ENCODE measurements around the gene RNF207.

RNF207 gene

DNA sequence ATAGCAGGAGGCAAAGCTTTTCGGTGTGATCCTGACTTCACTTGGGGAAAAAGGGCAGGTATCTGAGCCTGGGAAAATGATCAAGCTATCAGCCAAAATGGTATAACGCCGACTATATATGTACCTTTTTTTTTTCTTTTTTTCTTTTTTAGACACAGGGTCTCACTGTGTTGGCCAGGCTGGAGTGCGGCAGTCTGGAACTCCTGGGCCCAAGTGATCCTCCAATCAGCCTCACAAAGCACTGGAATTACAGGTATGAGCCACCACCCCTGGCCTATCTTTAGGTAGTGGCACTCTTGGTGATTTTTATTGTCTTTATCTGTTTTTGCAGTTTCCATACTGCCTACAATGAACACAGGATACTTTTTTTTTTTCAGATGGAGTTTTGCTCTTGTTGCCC is 31.2 kb downstream of the RNF207 start:
- no peak for DNase-seq

GRCh38 chr1:6239213-6239752 is 33.4 kb downstream of the RNF207 start:
- DNase-seq = no peak

DNA sequence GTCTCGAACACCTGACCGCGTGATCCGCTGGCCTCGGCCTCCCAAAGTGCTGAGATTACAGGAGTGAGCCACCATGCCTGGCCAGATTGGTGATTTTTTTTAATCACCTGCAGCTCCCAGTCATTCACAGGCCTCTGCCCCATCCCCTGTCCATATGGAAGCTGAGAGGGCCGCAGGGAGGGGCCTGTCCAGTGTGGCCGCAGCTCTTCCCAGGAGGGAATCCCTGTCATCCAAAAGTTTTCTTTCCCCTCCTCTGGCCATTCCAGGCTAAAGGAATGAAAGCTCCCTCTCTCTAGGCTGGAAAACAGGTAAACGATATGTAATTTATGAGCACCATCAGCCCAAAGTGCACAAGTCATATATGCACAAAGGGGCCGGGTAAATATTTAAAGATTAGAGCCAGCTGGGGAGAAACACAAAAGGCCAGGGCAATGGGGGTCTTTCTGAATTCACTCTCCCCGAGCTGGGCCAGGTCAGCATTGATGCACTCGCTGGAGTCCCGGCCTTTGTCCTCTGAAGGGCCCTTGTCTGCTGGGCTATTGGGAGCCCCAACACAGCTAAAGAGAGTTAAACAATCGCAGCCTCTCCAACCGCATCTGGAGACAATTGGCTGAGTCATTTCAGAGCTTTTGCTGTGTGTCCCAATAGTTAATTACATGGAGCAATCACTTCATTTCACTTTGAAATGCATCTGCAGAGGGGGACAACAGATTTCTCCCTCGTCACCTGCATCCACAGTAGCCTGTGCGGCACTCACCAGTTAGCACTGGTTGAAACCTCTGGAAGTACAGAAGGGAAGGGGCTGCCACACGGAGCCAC is 34.2 kb downstream of the RNF207 start:
- DNase-seq = no peak

DNA sequence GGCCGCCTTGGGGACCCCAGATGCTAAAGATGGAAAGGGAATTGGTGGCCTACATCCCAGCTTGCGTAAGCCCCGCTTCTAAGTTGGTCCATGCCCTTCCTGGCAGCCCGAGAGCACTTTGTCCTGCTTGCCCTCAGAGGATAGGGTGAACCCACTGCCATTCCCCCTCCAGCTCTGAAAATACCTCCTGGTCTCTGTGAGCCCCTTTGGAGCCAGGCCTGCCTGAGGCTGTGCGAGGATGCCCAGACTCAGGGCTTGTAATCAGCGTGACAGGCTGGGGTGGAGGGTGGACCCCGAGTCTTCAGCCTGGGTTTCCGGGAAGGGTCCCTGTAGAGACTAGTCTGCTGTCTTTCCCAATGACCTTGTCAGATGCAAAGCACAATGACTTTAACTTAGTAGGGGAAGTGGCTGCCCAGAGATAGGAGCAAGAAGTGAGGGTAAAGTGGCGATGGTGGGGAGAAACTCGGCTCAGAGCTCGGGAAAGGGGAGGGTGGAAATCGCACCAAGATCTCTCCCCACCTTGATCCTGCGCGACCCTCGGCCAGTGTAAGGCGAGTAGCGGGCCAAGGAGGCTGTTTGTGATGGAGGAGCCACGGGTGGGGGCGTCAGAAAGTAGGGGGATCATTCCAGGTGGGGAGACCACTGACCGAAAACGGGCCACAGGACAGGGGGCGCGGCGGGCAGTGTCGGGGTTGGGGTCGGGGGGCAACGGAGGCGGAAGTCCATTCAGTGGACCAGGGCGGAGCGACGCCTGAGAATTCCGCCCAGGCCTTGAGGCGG is 35.4 kb downstream of the RNF207 start:
- no peak for DNase-seq

DNA sequence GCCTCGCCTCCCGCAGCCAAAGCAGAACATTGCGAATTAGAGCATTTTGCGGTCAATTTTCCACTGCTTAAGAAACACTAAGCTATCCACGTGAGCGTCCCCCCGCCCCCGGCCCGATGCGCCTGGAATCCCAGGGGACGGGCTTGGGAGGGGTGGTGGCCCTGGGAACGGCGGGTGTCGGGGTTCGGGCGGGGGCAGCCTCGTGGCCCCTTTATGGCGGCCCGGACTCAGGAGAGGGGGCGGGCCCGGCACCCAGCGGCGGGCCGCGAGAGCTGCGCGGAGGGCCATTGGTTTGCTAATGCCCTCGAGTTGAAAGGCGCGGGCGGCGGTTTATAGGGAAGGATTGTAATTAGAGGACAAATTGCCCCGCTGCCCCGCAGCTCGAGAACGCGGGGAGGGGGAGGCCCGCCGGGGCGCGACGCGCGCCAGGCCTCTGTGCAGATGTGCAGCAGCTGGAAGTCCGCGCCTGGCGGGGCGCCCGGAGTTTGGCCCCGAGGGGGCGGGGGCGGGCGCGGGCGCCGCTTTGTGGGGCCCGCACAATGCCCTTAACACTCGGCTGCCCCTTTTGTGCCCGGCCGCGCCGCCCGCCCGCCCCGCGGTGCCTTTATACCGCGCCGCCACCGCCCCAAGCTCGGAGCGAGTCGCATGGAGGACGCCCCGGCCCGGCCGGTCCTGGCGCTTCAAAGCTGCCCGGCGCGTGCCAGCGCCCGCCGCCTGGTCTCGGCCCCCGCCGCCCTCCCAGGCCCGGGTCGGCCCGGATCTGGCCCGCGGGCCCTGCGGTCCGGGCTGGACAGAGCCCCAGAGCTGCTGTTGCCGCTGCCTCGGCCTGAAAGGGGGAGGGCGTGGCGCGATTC is 36.2 kb downstream of the RNF207 start:
- no peak for DNase-seq

DNA sequence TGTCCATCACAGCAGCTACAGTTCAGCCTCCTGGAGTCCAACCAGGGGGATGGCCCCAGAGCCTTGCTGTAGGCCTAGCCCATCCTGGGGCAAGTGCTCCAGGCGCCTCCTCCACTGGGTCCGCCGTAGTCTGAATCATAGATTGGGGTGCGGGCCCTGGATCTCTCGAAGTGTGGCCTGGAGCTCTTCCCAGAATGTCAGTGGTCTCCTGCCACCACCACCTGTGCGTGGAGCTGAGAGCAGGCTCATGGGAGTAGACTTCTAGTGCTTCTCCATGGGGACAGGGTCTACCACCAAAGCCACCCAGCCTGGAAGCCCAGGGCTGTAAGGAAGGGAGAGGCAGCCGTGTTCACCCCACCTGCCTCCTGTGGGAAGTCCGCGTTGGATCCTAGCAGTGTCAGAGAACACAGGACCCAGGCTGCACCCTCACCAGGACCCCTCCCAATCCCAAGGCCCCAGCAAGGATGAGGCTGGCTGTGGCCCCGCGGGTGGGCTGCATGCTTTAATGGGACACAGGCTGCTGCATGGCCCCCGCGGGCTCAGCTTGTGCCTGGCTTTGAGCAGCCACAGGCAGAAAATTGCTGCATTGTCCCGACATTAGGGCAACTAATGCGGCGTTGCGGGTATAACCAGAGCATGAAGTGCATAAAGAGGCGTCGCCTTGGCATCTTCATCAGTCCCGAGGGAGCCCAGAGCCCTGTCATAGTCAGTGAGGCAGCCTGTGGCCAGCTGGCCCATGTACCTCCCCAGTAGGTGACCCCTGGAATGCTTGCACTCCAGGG is 37.3 kb downstream of the RNF207 start:
- no peak for DNase-seq

GRCh38 chr1:6243993-6244392 is 38.1 kb downstream of the RNF207 start, which contains the start of gene HES3:
HES3 (plus strand) TSS chr1:6244179; CDS start chr1:6244366, 187 bp downstream.
- no peak for DNase-seq

DNA sequence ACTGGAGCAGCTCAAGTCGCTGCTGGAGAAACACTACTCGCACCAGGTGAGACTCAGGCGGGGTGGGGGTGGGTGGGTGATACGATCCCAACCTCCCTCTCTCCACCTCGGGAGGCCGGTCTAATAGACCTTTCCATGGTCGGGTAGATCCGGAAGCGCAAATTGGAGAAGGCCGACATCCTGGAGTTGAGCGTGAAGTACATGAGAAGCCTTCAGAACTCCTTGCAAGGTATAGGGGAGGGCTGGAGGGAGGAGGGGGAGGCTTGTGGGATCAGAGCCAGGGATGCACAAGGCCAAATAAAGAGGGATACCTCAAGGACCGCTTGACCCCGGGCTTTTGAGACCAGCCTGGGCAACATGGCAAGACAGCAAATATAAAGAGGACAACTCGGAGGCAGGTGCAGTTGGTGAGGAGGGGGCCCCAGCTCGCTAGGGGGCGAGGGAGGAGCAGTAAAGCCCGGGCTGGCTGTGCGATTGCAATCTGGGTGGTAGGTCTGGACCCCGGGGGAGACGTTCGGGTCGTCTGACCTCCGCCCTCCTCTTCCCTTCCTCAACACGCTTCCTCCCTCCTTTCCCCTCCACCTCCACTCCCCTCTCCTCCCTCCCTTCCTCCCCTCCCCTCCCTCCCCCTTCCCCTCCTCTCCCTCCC is 38.6 kb downstream of the RNF207 start:
- no peak for DNase-seq

DNA sequence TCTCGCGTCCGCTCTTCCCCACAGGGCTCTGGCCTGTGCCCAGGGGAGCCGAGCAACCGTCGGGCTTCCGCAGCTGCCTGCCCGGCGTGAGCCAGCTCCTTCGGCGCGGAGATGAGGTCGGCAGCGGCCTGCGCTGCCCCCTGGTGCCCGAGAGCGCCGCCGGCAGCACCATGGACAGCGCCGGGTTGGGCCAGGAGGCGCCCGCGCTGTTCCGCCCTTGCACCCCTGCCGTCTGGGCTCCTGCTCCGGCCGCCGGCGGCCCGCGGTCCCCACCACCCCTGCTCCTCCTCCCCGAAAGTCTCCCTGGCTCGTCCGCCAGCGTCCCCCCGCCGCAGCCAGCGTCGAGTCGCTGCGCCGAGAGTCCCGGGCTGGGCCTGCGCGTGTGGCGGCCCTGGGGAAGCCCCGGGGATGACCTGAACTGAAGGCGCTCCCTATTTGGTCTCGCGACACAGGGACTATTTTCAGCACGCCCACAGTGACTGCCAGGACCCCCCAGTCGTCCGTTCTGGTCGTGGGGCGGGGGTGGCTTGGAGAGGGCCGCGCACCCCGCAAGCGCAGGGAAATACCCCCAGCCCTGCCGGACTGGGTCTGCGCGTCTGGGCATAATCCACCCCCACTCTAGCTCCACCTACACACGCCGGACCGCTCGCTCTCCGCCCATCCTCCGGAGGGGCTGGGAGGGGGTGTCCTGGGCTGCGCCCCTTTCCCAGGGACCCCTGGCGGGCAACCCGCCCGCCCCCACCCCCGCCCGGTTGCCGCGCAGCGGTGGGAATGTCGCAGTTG is 39.4 kb downstream of the RNF207 start:
- no peak for DNase-seq

DNA sequence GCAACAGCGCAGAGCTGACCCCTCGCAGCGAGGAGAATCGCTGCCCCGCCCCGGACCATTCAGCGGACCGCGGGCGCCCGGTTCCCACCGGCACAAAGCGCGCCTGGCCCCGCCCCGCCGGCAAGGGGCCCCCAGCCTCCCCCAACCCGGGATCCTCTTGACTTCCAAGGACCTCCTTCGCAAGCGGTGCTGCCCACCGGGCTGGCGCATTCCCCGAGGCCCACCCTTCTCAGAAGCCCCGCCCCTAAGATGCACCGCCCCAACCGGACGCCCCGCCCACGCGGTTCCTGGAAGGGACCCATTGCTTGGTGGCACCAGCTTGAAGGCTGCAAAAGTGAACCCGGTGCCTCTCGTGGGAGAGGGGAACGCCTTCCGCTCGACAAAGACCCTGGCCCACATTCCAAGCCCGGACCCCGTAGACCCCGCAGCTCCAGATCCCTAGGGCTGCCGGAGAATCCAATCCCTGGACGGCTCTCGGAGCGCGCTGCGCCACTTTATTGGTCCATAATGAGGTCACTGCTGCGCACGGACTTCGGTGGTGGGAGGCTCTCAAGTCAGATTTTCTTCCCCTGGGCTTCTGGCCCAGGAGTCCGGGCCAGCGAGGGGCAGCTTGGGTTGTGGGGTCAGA is 40.1 kb downstream of the RNF207 start:
- DNase-seq = peak; percentile 45

- peak; percentile 38 for DNase-seq
These were observed 40.9 kb downstream of the RNF207 start for GRCh38 chr1:6246497-6247467.

GRCh38 chr1:6247651-6248050 is 41.7 kb downstream of the RNF207 start:
- DNase-seq = no peak

- no peak for DNase-seq
These were observed 42.4 kb downstream of the RNF207 start for GRCh38 chr1:6248161-6248776.

GRCh38 chr1:6248932-6249738 is 43.2 kb downstream of the RNF207 start:
- DNase-seq = no peak

DNA sequence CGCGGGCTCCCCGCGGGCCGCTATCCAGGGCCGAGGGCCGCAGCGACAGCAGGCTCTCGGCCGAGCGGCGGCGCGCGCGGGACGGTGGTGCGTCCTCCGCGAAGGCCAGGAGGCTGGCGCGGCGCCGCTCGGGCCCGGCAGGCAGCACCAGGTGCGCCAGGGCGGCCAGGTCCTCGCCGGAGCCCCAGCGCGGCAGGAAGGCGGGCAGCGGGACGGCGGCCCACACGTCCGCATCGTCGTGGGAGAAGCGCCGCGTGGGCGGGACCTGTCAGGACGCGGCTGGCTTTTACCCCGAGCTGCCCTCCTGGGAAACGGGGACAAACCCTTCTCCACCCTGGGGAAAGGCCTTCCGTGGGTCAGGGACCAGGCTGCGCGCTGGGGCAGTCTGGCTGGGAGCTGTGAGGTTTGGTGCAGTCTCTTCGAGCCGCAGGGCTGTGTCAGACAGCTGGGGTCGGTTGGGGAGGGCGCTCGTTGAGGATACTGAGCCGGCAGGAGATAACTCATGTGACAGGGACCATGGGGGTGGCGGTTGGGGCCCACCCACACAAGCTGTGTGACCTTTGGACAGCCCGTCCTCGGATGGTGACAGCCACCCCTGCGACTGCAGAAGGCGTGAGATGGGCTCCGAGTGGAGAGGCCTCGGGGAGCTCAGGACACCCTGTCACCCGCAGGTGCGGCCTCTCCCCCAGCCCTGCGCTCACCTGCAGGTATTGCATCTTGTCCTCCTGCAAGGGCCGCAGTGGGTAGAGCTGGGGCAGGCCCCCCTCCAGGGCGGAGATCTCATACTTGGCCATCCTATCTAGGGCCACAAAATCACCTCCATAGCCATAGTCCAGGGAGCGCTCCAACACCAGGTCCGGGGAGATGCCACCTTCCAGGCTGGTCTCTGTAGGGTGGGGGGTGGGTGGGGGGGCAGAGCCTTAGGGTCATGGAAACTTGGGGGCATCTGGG is 44.1 kb downstream of the RNF207 start:
- no peak for DNase-seq

DNA sequence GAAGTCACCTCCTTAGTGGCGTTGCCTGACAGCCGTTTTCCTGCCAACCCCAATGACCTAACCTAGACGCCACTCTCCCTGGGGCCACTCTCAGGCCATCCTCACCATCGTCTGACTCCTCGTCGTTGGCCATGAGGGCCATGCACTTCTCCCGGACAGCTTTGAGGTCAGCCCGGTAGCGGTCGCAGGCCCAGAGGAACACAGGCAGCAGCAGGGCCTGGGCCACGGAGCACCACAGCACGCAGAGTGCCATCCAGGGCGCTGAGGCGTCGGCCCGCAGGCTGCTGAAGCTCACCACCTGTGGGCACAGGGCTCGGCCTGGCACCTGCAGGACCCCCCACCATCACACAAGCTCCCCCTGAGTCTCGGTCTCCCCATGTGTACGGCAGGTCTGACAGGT is 45.3 kb downstream of the RNF207 start:
- no peak for DNase-seq

Data from NCI-H2029 treated with DMSO at 0.1 percent for 48 hours (cell line).